GM18907 (cell line): ENCODE measurements around the gene TTC9B.

Experiments
- ATAC-seq: cut with Tn5 transposase; IDR thresholded peaks from one replicate; pipeline ENCODE4 v1.9.1; 2021; ENCODE audit warnings: mild to moderate bottlenecking, moderate library complexity; ENCODE audit not compliant: unreplicated experiment

The TTC9B gene

DNA sequence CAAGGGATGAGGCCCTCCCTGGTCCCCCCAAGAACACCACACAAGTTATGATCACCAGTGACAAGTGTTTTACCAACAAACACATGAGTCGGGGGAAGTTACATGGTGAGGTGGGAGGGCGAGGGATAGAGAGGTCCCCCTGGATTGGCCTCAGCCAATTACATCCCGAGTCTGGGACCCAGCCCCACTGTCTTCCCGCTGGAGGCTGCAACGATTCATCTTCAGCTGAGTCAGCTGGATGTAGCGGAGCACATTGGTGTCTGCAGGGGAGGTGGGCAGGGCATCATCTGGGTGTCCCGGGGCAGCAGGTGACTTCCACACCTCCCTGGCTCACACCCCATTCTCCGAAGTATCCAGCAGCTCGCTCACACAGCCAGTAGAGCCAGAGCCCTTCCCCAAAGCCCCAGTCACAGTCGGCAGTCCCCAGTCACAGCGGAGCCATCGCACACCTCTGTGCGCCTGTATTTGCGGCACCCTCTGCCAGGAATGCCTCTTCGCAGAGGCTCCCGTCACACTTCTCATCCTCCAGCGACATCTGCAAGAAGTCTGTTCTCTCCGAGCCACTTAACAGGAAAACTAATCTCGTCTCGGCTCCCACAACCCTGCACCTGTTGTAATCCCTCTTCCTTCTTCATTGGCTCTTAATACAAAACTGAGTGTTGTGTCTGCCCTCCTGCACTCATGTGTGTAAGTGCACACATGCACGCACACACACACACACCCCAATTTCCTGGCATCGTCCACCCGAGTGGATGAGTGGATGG, 2.0 kb downstream of the TTC9B start:
- ATAC-seq, result no peak

GRCh38 chr19:40214936-40215335, 3.2 kb downstream of the TTC9B start:
- no peak for ATAC-seq

DNA sequence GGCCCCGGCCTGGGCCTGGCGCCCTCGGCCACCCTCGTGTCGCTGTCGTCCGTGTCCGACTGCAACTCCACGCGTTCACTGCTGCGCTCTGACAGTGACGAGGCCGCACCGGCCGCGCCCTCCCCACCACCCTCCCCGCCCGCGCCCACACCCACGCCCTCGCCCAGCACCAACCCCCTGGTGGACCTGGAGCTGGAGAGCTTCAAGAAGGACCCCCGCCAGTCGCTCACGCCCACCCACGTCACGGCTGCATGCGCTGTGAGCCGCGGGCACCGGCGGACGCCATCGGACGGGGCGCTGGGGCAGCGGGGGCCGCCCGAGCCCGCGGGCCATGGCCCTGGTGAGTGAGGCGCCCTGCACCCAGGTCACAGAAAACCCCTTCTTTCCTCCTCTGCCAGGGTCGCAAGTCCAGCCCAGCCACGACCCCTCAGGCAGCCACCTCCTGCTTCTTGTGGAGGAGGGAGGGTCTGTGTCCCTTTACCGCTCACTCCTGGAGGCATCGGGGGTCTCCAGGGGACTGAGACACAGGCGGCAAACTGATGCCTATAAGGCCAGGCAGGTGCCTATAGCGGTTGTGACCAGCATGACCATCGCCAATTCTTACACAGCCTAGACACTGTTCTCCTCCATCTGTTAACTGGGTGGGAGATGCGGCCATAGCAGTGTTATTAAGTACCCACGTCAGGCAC, 4.2 kb downstream of the TTC9B start:
- ATAC-seq, result no peak

- ATAC-seq, result no peak
These were observed 4.8 kb downstream of the TTC9B start for GRCh38 chr19:40213251-40213829.

DNA sequence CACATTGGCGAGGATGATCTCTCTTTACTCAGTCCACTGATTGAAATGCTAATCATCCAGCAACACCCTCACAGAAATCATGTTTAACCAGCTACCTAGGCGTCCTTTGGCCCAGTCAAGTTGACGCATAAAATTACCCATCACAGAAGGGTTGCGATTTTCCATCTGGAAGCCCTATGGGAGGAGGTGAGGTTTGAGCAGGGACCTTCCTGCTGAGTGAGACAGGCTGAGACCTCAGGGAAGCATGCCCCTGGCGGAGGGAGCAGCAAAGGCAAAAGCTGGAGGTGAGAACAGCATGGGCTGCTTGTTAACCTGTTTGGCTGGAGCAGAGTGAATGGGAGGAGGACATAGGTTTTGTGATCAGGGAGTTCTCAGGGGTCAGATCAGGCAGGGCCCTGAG, 7.3 kb downstream of the TTC9B start:
- no peak for ATAC-seq

DNA sequence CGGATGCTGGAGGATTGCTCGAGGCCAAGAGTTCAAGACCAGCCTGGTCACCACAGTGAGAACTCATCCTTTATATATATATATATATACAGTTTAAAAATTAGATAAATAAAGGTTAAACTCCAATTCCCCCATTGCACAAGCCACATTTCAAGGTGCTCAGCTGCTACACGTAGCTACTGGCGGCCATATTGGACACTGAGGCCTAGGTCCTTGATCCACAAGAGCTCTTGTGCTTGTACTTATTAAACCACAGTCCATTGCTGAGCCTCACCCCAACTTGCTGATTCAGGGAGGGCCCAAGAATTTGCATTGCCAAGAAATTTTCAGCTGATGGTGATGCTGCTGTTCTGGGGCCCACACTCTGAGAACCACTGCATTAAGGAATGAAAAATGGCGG, 9.6 kb downstream of the TTC9B start:
- ATAC-seq, result no peak

- ATAC-seq, result no peak
These were observed 12.4 kb downstream of the TTC9B start for GRCh38 chr19:40205760-40206159.

DNA sequence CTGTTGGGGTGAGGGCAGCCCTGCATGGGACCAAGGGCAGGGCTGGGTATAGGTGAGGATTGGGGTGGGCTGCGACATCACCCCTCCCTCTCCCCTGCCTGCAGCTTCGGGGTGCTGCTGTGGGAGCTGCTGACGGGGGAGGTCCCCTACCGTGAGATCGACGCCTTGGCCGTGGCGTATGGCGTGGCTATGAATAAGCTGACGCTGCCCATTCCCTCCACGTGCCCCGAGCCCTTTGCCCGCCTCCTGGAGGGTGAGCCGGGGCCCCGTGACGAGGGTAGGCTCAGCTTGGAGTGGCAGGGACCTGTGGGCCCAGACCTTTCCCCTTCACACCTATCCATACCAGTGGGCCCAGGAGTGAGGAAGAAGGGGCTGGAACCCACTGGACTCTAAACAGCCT, 13.8 kb downstream of the TTC9B start:
- no peak for ATAC-seq

- ATAC-seq, result no peak
These were observed 17.7 kb downstream of the TTC9B start for GRCh38 chr19:40200341-40201099.

- no peak for ATAC-seq
These were observed 19.8 kb downstream of the TTC9B start for GRCh38 chr19:40198272-40198990.

DNA sequence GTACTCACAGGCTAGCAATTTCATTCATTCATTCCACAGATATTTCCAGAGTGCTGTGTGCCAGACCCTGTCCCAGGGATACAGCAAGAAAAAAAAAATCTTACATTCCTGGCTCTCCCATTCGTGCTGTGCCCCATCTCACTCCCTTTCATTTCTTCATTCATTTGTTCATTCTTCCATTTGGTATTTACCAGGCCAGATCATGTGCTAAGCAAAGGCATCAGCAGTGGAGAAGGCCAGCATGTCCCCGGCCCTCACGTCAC, 24.7 kb downstream of the TTC9B start:
- no peak for ATAC-seq

GRCh38 chr19:40192758-40193586, 25.2 kb downstream of the TTC9B start:
- no peak for ATAC-seq

DNA sequence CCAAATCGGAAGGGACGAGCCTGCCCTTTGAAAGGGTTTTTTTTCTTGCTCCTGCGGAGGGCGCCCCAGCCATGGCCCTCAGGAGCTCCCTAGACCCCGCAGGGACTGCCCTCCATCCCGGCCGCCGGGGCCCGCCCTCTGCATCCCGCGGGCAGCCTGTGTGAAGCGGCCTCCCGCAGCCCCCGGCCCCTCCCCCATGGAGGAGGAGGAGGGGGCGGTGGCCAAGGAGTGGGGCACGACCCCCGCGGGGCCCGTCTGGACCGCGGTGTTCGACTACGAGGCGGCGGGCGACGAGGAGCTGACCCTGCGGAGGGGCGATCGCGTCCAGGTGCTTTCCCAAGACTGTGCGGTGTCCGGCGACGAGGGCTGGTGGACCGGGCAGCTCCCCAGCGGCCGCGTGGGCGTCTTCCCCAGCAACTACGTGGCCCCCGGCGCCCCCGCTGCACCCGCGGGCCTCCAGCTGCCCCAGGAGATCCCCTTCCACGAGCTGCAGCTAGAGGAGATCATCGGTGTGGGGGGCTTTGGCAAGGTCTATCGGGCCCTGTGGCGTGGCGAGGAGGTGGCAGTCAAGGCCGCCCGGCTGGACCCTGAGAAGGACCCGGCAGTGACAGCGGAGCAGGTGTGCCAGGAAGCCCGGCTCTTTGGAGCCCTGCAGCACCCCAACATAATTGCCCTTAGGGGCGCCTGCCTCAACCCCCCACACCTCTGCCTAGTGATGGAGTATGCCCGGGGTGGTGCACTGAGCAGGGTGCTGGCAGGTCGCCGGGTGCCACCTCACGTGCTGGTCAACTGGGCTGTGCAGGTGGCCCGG, 26.1 kb downstream of the TTC9B start:
- ATAC-seq, result peak; percentile 22

GRCh38 chr19:40190891-40191835, 27.0 kb downstream of the TTC9B start, which contains the start of gene MAP3K10:
MAP3K10 (plus strand) TSS chr19:40191426; CDS start chr19:40192032, 606 bp downstream.
- ATAC-seq, result peak; percentile 73

DNA sequence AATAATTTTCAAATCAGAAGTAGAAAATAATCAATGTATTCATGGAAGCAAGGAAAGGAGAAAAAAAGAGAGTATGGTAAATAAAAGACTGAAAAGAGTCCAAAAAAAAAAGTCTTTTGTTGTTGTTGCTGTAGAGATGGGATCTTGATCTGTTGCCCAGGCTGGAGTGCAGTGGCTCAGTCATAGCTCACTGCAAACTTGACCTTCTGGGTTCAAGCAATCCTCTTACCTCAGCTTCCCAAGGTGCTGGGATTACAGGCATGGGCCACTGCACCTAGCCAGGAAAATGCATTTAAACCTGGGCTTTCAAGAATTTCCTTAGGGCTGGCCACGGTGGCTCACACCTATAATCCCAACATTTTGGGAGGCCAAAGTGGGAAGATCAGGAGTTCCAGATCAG, 33.9 kb downstream of the TTC9B start:
- no peak for ATAC-seq

DNA sequence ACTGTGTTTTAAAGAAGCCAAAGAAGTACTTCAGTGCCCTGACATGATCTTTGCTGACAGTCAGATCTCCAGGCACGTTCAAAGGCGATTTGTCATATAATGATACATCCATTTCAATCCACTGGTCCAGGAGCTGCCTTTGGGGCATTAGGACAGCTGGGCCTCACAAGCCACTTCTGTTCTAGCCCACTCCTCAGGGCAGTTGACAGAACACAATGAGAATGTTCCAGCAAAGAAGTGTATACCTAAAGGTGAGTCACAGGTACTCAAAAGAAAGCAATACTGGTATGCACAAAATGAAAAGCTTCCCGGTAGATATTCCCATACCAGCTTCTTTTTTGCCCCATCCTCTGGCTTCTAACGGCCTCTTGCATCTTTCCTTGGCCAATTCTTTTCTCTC, 39.4 kb downstream of the TTC9B start:
- no peak for ATAC-seq

GRCh38 chr19:40177286-40178070, 40.7 kb downstream of the TTC9B start:
- no peak for ATAC-seq
